NCI-H2196 (cell line): ENCODE measurements around the gene ARFGEF3.

Experiments
- DNase-seq: peaks from one replicate; lab custom pipeline; 2025; ENCODE audit not compliant: unreplicated experiment; lab: John Stamatoyannopoulos, UW

Gene ARFGEF3

DNA sequence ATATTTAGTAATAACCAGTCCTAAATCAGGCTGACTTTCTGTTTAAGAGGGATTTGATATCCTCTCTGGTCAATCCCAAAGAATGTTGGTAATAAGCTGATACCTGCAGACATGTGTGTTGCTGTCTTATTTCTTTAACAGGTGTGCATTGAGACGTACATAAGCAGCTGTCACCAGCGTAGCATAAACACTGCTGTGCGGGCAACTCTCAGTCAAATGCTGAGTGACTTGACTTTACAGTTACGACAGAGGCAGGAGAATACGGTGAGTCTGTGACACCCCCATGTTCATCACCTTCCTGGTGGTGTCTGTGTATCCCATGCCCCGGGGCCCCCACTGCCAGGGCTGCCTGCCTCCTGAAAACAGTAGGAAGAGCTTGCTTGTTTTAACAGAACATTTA lies 76.6 kb downstream of the ARFGEF3 start:
- DNase-seq: no peak

DNA sequence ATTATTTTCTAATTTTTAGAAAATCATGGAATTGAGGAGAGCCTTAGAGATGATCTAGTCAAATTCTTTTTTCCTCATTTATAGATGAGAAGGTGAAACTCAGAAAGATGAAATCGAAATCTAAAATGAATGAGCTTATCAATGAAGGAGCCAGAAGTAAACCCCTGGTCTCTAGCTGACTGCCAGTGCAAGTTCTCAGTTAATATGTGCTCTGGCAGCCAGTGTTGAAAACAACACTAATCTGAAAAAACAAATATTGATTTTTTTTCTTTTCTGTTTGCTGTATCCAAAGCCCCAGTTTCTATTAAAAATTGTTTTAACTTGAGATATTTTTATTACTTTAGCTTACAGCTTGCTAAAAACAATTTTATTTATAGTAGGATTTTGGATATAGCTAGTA lies 78.0 kb downstream of the ARFGEF3 start:
- DNase-seq: no peak

GRCh38 chr6:138240476-138241245 lies 78.9 kb downstream of the ARFGEF3 start:
- no peak for DNase-seq

DNA sequence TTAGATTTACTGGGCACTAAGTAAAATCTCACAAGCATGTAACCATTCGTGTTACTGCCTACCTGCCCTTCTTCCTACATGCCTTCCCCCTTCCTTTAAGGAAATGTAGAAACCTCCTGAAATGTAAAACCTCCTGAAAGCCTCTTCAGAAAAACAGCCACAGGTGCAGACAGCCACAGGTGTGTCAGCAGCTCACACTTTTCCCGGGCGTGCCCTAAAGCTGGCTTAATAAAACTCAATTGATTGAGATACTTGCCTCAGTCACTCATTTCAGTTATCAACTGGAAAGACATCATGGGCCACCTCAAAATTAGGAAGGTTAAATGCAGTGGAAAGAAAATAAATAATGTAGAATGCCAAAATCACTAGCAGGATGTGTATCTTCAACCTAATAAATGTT lies 79.6 kb downstream of the ARFGEF3 start:
- DNase-seq: no peak

DNA sequence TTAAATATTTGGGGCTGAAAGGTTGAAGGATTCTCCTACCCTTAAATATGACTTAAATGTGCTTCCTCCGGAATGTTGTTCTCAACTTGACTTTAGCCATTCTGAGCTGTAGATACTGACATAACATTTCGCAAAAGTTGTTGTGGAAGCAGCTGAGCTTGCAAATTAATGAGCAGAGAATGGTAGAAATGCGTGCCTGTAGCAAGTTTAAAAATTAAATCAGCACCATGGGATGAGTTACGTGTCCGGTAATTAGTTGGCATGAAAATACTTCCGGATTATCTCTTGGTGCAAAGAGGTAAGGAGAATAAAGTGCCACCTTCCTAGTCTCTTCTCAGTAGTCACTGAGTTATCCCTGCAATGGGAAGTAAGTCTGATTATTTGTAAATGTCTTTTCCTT lies 80.2 kb downstream of the ARFGEF3 start:
- DNase-seq: no peak

GRCh38 chr6:138242987-138243592 lies 81.4 kb downstream of the ARFGEF3 start:
- no peak for DNase-seq

- DNase-seq: no peak
These were observed 84.0 kb downstream of the ARFGEF3 start for GRCh38 chr6:138245751-138246150.

- DNase-seq: no peak
These were observed 85.1 kb downstream of the ARFGEF3 start for GRCh38 chr6:138246650-138247440.

GRCh38 chr6:138248011-138248410 lies 86.3 kb downstream of the ARFGEF3 start:
- DNase-seq: no peak

DNA sequence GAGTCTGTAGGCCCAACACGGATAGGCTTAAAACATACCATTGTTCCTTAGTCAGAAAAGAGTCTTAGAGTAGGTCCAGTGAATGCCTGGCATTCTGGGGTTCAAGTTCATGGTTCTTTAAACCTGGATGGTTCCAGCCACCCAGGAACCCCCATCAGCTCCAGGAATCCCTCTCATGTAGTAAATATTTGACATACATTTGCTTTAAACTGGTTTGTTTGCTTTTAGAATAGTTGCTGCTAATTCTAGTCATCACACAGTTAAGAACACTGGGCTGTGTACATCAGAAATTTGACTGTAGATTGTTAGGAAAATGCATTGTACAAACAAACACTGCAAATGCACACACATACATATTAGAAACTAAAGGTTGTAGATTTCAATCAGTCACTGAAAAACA lies 87.1 kb downstream of the ARFGEF3 start:
- DNase-seq: no peak

DNA sequence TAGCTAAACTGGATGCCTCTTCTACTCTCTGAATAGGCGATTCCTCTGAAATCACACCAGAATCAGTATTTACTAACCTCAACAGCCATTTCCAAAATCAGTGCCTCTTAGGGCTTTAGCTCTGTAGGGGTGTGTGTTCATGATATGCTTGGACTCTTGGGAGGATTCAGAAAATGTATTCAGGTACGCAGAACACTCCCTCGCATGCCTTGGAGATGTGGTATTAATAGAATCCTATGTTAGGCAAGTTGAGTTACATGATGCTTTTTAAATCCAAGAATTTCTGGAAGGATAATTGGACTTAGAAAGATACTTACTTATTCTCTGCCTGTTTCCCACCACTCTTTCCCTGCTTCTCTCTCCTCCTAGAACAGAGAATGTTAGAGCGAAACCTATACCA lies 88.3 kb downstream of the ARFGEF3 start:
- DNase-seq: no peak

- DNase-seq: peak; percentile 35
These were observed 88.9 kb downstream of the ARFGEF3 start for GRCh38 chr6:138250513-138251247.

DNA sequence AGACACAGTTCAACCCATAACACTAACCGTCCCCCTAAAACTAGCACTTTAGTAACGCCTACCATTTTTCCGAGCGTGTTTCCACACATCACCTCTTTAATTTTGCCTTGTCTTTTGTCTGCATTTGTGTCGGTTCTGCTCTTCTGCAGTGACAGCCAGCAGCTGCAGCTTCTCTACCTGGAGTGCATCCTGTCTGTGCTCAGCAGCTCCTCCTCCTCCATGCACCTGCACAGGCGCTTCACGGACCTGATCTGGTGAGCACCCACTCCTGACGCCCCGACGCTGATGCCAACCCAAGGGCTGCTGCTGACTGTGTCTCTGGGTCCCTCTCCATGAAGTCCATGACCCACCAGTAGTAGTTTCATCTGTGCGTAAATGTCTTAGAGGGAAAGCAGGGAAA lies 92.0 kb downstream of the ARFGEF3 start:
- no peak for DNase-seq

DNA sequence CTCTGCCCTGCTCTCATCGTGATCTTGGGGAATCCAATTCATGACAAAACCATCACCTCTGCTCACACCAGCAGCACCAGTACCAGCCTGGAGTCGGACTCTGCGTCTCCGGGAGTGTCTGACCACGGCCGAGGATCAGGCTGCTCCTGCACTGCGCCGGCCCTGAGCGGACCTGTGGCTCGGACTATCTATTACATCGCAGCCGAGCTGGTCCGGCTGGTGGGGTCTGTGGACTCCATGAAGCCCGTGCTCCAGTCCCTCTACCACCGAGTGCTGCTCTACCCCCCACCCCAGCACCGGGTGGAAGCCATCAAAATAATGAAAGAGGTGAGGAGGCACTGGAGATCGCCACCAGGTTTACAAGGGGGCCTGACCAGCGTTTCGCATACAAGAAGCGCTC lies 93.7 kb downstream of the ARFGEF3 start:
- DNase-seq: no peak

- no peak for DNase-seq
These were observed 95.9 kb downstream of the ARFGEF3 start for GRCh38 chr6:138257638-138258040.

GRCh38 chr6:138258197-138258596 lies 96.5 kb downstream of the ARFGEF3 start:
- DNase-seq: no peak

DNA sequence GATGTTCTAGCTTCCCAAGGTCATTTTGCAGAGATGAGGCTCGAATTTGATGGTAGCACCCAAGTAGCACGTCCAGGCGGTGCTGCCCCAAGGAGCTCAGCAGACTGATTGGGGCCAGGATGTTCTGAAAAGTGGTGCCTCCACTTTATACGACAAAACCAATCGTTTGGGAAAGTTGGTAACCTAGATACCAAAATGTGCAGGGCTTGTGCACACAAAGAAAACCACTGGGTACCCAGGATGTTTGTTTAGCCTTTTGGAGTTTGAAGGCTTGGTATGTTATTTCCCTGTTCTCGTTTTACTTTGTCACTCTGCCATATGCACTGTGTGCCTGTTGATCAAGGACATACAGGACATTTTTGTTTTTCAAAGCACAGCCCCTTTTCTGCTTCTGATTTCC lies 97.3 kb downstream of the ARFGEF3 start:
- DNase-seq: peak; percentile 44

- DNase-seq: no peak
These were observed 99.5 kb downstream of the ARFGEF3 start for GRCh38 chr6:138261116-138261780.

- no peak for DNase-seq
These were observed 102.2 kb downstream of the ARFGEF3 start for GRCh38 chr6:138263963-138264362.

GRCh38 chr6:138264372-138264880 lies 102.7 kb downstream of the ARFGEF3 start:
- no peak for DNase-seq

DNA sequence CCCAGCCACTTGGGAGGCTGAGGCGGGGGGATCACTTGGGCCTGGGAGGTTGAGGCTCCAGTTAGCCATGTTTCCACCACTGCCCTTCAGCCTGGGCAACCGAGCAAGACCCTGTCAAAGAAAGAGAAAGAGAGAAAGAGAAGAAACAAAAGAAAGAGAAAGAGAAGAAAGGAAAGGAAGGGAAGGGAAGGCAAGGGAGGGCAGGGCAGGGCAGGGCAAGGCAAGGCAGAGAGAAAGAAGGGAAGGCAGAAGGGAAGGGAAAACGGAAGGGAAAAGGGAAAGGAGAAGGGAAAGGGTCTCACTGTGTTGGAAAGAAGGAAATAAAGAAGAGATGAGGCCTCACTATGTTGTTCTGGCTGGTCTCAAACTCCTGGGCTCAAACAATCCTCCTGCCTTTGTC lies 104.4 kb downstream of the ARFGEF3 start:
- DNase-seq: no peak
